Measurements from ENCODE around the gene TMEM108. TPM values are rescaled to one million over a fixed set of nuclear protein-coding genes. Genes with fewer than 3 reads are reported as not detected.

The TMEM108 gene
- total RNA-seq, 4 donors from 2014 or later, result 1.1 to 3.2 TPM; not detected in 2

- no peak for TF ChIP-seq POLR2A (IDR thresholded peaks at IDR 0.05)
- no peak for TF ChIP-seq CTCF (IDR thresholded peaks at IDR 0.05)
- Histone ChIP-seq H3K36me3 (no peaks in the 10 kb centered on the region), H3K4me1 (no peaks in the 10 kb centered on the region), H3K4me3 (no peak overlapping the region), H3K27ac (no peak overlapping the region), H3K27me3 (no peaks in the 10 kb centered on the region), H3K9me3 (no peaks in the 10 kb centered on the region)
- intact Hi-C loops (cut with DNase I; ENCODE audit: low total_unique reads), result no loop called here
- no peak for DNase-seq
Observed at GRCh38 chr3:133196527-133196926, 158.3 kb downstream of the TMEM108 start.

GRCh38 chr3:133197619-133198018 lies 159.4 kb downstream of the TMEM108 start:
- Histone ChIP-seq H3K9me3 (no peaks in the 10 kb centered on the region), H3K4me3 (no peak overlapping the region), H3K27me3 (no peaks in the 10 kb centered on the region), H3K4me1 (no peaks in the 10 kb centered on the region), H3K27ac (no peak overlapping the region), H3K36me3 (no peaks in the 10 kb centered on the region)
- no peak for DNase-seq
- intact Hi-C loops (cut with DNase I; ENCODE audit: low total_unique reads), result no loop called here
- no peak for TF ChIP-seq CTCF (IDR thresholded peaks at IDR 0.05)
- TF ChIP-seq POLR2A (IDR thresholded peaks at IDR 0.05), result no peak

DNA sequence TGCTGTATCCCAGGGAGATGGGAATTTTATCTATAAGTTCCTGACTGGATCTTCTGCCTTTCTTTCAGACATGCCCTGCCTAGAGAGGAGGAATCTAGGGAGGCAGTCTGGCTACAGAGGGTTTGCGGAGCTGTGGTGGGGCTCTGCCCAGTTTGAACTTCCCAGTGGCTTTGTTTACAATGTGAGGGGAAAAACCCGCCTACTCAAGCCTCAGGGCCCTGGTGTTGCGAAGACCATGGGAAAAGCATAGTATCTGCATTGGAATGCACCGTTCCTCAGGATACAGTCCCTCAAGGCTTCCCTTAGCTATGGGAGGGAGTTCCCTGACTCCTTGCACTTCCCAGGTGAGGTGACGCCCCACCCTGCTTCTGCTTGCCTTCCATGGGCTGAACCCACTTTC lies 168.7 kb downstream of the TMEM108 start:
- intact Hi-C loops (cut with DNase I; ENCODE audit: low total_unique reads), result no loop called here
- DNase-seq, result no peak
- no peak for TF ChIP-seq CTCF (IDR thresholded peaks at IDR 0.05)
- TF ChIP-seq POLR2A (IDR thresholded peaks at IDR 0.05), result no peak
- Histone ChIP-seq H3K4me3 (no peak overlapping the region), H3K27ac (no peak overlapping the region), H3K4me1 (no peaks in the 10 kb centered on the region), H3K36me3 (no peaks in the 10 kb centered on the region), H3K27me3 (no peaks in the 10 kb centered on the region), H3K9me3 (no peaks in the 10 kb centered on the region)

DNA sequence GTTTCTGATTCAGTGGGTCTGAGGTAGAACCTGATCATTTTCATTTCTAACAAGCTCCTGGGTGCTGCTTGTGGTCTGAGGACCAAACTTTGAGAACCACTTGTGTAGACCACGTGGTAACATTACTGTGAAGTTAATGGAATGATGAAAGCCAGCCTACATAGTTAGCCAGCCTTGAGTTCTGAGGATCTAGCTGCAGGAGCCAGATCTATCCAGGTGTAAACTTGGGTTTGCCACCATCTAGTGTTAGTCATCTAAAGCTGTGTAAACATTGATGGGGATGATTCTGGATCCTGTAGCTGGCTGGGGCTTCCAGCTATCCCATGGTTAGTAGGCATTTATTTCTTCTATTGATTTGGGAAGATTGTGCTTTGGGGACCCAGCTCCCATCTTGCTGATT lies 170.0 kb downstream of the TMEM108 start:
- Histone ChIP-seq H3K4me3 (no peak overlapping the region), H3K9me3 (no peaks in the 10 kb centered on the region), H3K27ac (no peak overlapping the region), H3K4me1 (no peaks in the 10 kb centered on the region), H3K27me3 (no peaks in the 10 kb centered on the region), H3K36me3 (no peaks in the 10 kb centered on the region)
- TF ChIP-seq POLR2A (IDR thresholded peaks at IDR 0.05) (no peak), CTCF (IDR thresholded peaks at IDR 0.05) (no peak)
- intact Hi-C loops (cut with DNase I; ENCODE audit: low total_unique reads), result no loop called here
- no peak for DNase-seq

DNA sequence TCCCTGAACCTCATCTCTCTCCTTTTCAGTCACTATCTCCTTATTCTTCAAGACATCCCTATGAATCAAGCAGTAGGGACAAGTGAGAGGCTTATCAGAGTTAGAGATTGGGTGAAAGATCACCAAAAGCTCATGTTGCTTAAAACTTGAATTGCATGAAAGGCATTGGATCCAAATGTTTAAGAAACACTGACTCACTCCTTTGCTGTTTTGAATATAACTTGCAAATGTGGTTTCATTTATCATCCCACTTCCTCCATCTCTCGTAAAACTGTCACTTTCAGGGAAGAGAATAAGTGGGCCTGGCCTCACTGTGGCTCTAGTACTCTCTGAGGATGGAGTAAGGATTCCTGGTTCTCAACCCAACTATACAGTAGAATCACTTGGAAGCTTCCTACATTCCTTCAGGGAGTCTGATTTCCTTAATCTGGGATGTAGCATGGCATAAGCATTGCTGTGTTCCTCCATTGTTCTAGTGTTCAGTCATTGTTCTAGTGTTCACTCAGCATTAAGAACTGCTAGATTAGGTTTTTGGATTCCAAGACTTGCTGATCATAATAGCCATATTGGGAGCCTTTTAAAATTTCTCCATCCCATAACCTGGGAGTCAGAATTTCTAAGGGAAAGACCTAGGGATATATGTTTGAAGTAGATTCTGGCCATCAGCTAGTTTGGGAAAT lies 171.8 kb downstream of the TMEM108 start:
- DNase-seq, result no peak
- intact Hi-C loops (cut with DNase I; ENCODE audit: low total_unique reads), result no loop called here
- no peaks in the 10 kb centered on the region for H3K9me3 ChIP-seq

More for the DNA sequence above, 171.8 kb downstream of the TMEM108 start:
- TF ChIP-seq POLR2A (IDR thresholded peaks at IDR 0.05) (no peak), CTCF (IDR thresholded peaks at IDR 0.05) (no peak)
- Histone ChIP-seq H3K4me1 (no peaks in the 10 kb centered on the region), H3K27ac (no peak overlapping the region), H3K36me3 (no peaks in the 10 kb centered on the region), H3K27me3 (no peaks in the 10 kb centered on the region), H3K4me3 (no peak overlapping the region)
